Endothelial cell of umbilical vein (primary cell): ENCODE measurements around the gene ERCC4. TPM values are rescaled to one million over a fixed set of nuclear protein-coding genes. Genes with fewer than 3 reads are reported as not detected.
A peak's percentile ranks its signal among the peaks of the same experiment; 100 is the strongest.

Experiments used
- BruUV-seq: library from RNA; stranded (reverse); fragments of 400-500 nt; replicated peaks from 2 replicates; lab custom pipeline; 2021; lab: Mats Ljungman, UMichigan
- CTCF ChIA-PET: fragments of 300-600, 350-600 bp; sonication (Branson Sonifier 250); formaldehyde crosslinking; loops from one replicate; lab custom pipeline; 2021; ENCODE audit warnings: antibody characterized with exemption, inconsistent platforms; lab: Charles Lee
- POLR2A ChIA-PET: fragments of 300-600, 350-600 bp; sonication (Branson Sonifier 250); formaldehyde crosslinking; loops from one replicate; lab custom pipeline; 2021; ENCODE audit warnings: antibody characterized with exemption, inconsistent platforms; lab: Charles Lee
- DNase-seq: peaks from one replicate; pipeline ENCODE4 v3.0.0-alpha.2; 2011; ENCODE audit warnings: low read depth, low spot score
- FAIRE-seq: peaks from 2 replicates; lab custom pipeline; 2011; peaks lifted over from hg19 to GRCh38; lab: Jason Lieb, UNC
- H2AFZ ChIP-seq: 2 replicates; pipeline ENCODE4 v1.6.0; 2012; ENCODE audit warnings: low read depth, low read length, control low read depth, inconsistent platforms
- H3K27ac ChIP-seq: 2 replicates; pipeline ENCODE4 v1.5.1; 2011; ENCODE audit warnings: low read depth, mild to moderate bottlenecking, control low read depth, low read length, moderate library complexity; ENCODE audit not compliant: insufficient read depth
- H3K27me3 ChIP-seq, 2 experiments: 2 replicates each; pipeline versions ENCODE4 v1.6.0 to v1.6.1; 2011; ENCODE audit warnings: low read length in 2 of 2, mixed read lengths in 1 of 2; ENCODE audit not compliant: control insufficient read depth in 2 of 2, insufficient read depth in 2 of 2
- H3K36me3 ChIP-seq, 2 experiments: 2 replicates in 1 of 2; 3 replicates in 1 of 2; pipeline ENCODE4 v1.5.1; 2011; ENCODE audit warnings: low read length in 2 of 2, mild to moderate bottlenecking in 1 of 2, moderate library complexity in 1 of 2; ENCODE audit not compliant: control insufficient read depth in 2 of 2, insufficient read depth in 2 of 2; ENCODE audit errors: extremely low read depth in 1 of 2
- H3K4me1 ChIP-seq: 3 replicates; pipeline ENCODE4 v1.5.1; 2011; ENCODE audit warnings: mild to moderate bottlenecking, low read length; ENCODE audit not compliant: control insufficient read depth, insufficient read depth; ENCODE audit errors: extremely low read depth
- H3K4me2 ChIP-seq: 2 replicates; pipeline ENCODE4 v1.6.1; 2011; ENCODE audit warnings: low read length, control low read depth, mixed read lengths; ENCODE audit not compliant: insufficient read depth
- H3K4me3 ChIP-seq, 3 experiments: fragments of 200-600 bp in 1 of 3; sonication (generic), shearing (Covaris generic) in 1 of 3; replicated peaks in 1 of 3; 2 replicates each; pipeline ENCODE4 v1.5.1; 2011 to 2016; ENCODE audit warnings: control low read depth in 3 of 3, low read length in 3 of 3, mild to moderate bottlenecking in 2 of 3, inconsistent platforms in 1 of 3, low read depth in 1 of 3, moderate library complexity in 1 of 3; ENCODE audit not compliant: insufficient read depth in 1 of 3
- H3K79me2 ChIP-seq: 2 replicates; pipeline ENCODE4 v1.6.0; 2012; ENCODE audit warnings: low read length, inconsistent platforms; ENCODE audit not compliant: control insufficient read depth, insufficient read depth
- H3K9ac ChIP-seq: replicated peaks from 2 replicates; pipeline ENCODE3; 2011; ENCODE audit warnings: low read length, control low read depth; ENCODE audit not compliant: insufficient read depth; ENCODE audit errors: extremely low read depth
- H3K9me1 ChIP-seq: replicated peaks from 3 replicates; pipeline ENCODE4 v1.6.0; 2011; ENCODE audit warnings: mild to moderate bottlenecking, low read length; ENCODE audit not compliant: control insufficient read depth, insufficient read depth; ENCODE audit errors: extremely low read depth
- H3K9me3 ChIP-seq: replicated peaks from 2 replicates; pipeline ENCODE4 v1.5.1; 2012; ENCODE audit warnings: low read length, inconsistent platforms; ENCODE audit not compliant: control insufficient read depth, insufficient read depth
- H4K20me1 ChIP-seq: replicated peaks from 2 replicates; pipeline ENCODE3; 2011; ENCODE audit warnings: mild to moderate bottlenecking, low read length; ENCODE audit not compliant: control insufficient read depth, insufficient read depth; ENCODE audit errors: extremely low read depth
- EZH2 ChIP-seq: IDR thresholded peaks from 2 replicates; pipeline ENCODE4 v1.6.1; 2012; ENCODE audit warnings: borderline replicate concordance, low read depth, mild to moderate bottlenecking, moderate library complexity, low read length, inconsistent platforms; ENCODE audit not compliant: severe bottlenecking
- FOS ChIP-seq: IDR thresholded peaks from 2 replicates; pipeline ENCODE4 v1.6.1; 2011; ENCODE audit warnings: mild to moderate bottlenecking, low read length, moderate library complexity, borderline replicate concordance; ENCODE audit not compliant: insufficient read depth
- GATA2 ChIP-seq: IDR thresholded peaks from 2 replicates; pipeline ENCODE4 v1.7.0; 2011; ENCODE audit warnings: low read depth, mild to moderate bottlenecking, moderate library complexity, mixed read lengths, low read length; ENCODE audit not compliant: insufficient read length, insufficient read depth
- JUN ChIP-seq: IDR thresholded peaks from 2 replicates; pipeline ENCODE4 v1.6.1; 2011; ENCODE audit warnings: borderline replicate concordance, low read depth; ENCODE audit not compliant: insufficient read length, insufficient read depth
- MYC ChIP-seq: IDR thresholded peaks from one replicate; pipeline ENCODE4 v1.6.1; 2011; ENCODE audit warnings: mild to moderate bottlenecking, low read depth, low read length
- POLR2A ChIP-seq: IDR thresholded peaks from 2 replicates; pipeline ENCODE4 v1.6.1; 2012; ENCODE audit warnings: low read depth, mild to moderate bottlenecking, control low read depth, low read length
- POLR2AphosphoS5 ChIP-seq: IDR thresholded peaks from 2 replicates; pipeline ENCODE4 v1.6.1; 2012; ENCODE audit warnings: low read depth, mild to moderate bottlenecking, control low read depth, low read length, moderate library complexity; ENCODE audit not compliant: insufficient read depth
- dilution Hi-C: fragments of 300-500 bp; cut with MboI; formaldehyde crosslinking; loops from one replicate; pipeline ENCODE4 v1.15.0; 2019; ENCODE audit warnings: low sequenced_read_pairs; ENCODE audit not compliant: extremely low pct_ligation_motif_present
- intact Hi-C: fragments of 100-400 bp; cut with micrococcal nuclease; formaldehyde crosslinking; loops from one replicate; pipeline ENCODE4 v1.10.0; 2022
- polyA plus RNA-seq, 4 experiments: library from polyadenylated mRNA; depleted of rRNA in 3 of 4; stranded (reverse) in 3 of 4; unstranded in 1 of 4; fragments of >200 nt; gene quantifications; 2 replicates each; pipeline versions ENCODE4 v1.2.1 to v1.2.3, GENCODE V29; 2011 to 2012; ENCODE audit warnings: missing spikeins in 1 of 4
- total RNA-seq: library from RNA; stranded (reverse); gene quantifications from 2 replicates; pipeline ENCODE4 v1.2.3, GENCODE V29; 2021
- TF ChIP-seq, protein P1 (sequence below), 2 donors: IDR thresholded peaks; 1 replicate in 1 of 2; 2 replicates in 1 of 2; pipeline ENCODE4 v1.5.1; 2011; ENCODE audit warnings: low read length in 2 of 2, mild to moderate bottlenecking in 2 of 2, moderate library complexity in 2 of 2, control low read depth in 1 of 2, inconsistent platforms in 1 of 2, low read depth in 1 of 2; ENCODE audit not compliant: insufficient read depth in 1 of 2; ENCODE audit errors: extremely low read depth in 1 of 2
- TF ChIP-seq, protein P2 (sequence below): IDR thresholded peaks from 2 replicates; pipeline ENCODE4 v1.6.1; 2011; ENCODE audit not compliant: insufficient read depth, insufficient read length

ERCC4 gene
- total and polyA plus RNA-seq, 2 donors (not counting 3 experiments of a cell fraction or from before 2014, with no cell fraction given): 4.9 to 17.1 TPM

DNA sequence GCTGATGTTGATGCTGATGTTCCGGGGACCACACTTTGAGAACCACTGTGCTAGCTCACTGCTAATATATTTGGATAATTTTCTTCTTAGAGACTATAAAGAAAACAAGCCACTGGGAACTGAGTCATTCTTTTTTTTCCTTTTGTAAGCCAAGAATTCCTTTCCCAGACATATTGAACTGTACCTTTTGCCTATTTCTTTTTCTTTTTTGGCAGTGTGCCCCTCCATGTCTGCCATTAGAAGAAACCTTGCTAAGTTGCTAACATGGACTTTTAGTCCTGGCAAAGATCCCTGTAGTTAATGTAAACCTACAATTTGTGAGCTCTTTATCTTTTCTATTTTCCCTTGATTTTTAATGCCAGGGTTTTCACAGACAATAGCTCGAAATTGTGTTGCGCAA lies 17.3 kb upstream of the ERCC4 start:
- H2AFZ ChIP-seq: no peak overlapping the region
- H3K4me2 ChIP-seq: no peak overlapping the region
- DNase-seq: peak; percentile 69
- dilution Hi-C loops: no loop called here
- H3K9ac ChIP-seq: no peak overlapping the region
- H3K27me3 ChIP-seq: peaks cover 0 to 2% of the 10 kb centered on the region in 2 experiments
- no peak for FAIRE-seq
- no peaks in the 10 kb centered on the region for H3K9me1 ChIP-seq
- TF ChIP-seq FOS: no peak
- TF ChIP-seq MYC: no peak
- TF ChIP-seq POLR2AphosphoS5: no peak
- no peak for TF ChIP-seq GATA2
- TF ChIP-seq, protein P1, sequence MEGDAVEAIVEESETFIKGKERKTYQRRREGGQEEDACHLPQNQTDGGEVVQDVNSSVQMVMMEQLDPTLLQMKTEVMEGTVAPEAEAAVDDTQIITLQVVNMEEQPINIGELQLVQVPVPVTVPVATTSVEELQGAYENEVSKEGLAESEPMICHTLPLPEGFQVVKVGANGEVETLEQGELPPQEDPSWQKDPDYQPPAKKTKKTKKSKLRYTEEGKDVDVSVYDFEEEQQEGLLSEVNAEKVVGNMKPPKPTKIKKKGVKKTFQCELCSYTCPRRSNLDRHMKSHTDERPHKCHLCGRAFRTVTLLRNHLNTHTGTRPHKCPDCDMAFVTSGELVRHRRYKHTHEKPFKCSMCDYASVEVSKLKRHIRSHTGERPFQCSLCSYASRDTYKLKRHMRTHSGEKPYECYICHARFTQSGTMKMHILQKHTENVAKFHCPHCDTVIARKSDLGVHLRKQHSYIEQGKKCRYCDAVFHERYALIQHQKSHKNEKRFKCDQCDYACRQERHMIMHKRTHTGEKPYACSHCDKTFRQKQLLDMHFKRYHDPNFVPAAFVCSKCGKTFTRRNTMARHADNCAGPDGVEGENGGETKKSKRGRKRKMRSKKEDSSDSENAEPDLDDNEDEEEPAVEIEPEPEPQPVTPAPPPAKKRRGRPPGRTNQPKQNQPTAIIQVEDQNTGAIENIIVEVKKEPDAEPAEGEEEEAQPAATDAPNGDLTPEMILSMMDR (IDR thresholded peaks at IDR 0.05; ENCODE audit: extremely low read depth in 1 of 2, insufficient read depth in 1 of 2, low read depth in 1 of 2, low read length in 2 of 2): no peak
- TF ChIP-seq, protein P2, sequence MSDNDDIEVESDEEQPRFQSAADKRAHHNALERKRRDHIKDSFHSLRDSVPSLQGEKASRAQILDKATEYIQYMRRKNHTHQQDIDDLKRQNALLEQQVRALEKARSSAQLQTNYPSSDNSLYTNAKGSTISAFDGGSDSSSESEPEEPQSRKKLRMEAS: no peak
- TF ChIP-seq POLR2A: no peak
- TF ChIP-seq EZH2: no peak
- no peak for TF ChIP-seq JUN
- ChIA-PET POLR2A (no interaction called here), CTCF (interaction anchor here (1.0 to 1.4 kb wide), 4 partner anchors 14 to 37 kb away, joined by 3 to 6 read pairs (median 4); partner anchors contain the start of gene ERCC4)
- H3K27ac ChIP-seq: no peak overlapping the region
- no peak overlapping the region for H3K4me3 ChIP-seq
- H4K20me1 ChIP-seq: no peaks in the 10 kb centered on the region
- no peaks in the 10 kb centered on the region for H3K4me1 ChIP-seq
- no TSS peak for BruUV-seq
- no peaks in the 10 kb centered on the region for H3K9me3 ChIP-seq
- intact Hi-C loops: no loop called here
- H3K36me3 ChIP-seq: no peaks in the 10 kb centered on the region
- no peaks in the 10 kb centered on the region for H3K79me2 ChIP-seq
